Placental pericyte (primary cell): Measurements from ENCODE around the gene C15orf39. TPM values are rescaled to one million over a fixed set of nuclear protein-coding genes. Genes with fewer than 3 reads are reported as not detected.

Source experiments
- small RNA-seq: library from RNA; depleted of rRNA; stranded (forward); fragments of <200 nt; gene quantifications from one replicate; pipeline ENCODE3, GENCODE V24; 2012; ENCODE audit warnings: low replicate concordance
- total RNA-seq: library from RNA; depleted of rRNA; stranded (reverse); fragments of >200 nt; gene quantifications from 2 replicates; pipeline ENCODE4 v1.2.3, GENCODE V29; 2012

Gene C15orf39
- 12.9 and 16.0 TPM in 2 replicates for total RNA-seq

GRCh38 chr15:75201616-75202250 lies at the start of gene C15orf39:
C15orf39 (plus strand) TSS chr15:75201882; CDS start chr15:75206049, 4,167 bp downstream.

GRCh38 chr15:75258034-75258433 lies 56.4 kb downstream of the C15orf39 start, which contains the start of gene GOLGA6C:
GOLGA6C (plus strand) TSS chr15:75258334; CDS start chr15:75258599, 265 bp downstream.

Small RNA genes lying within 50 kb of the gene (small RNA-seq; reads per million reads assigned to genes)
- not detected for gene AC068338.1

Other genes starting within 250 kb of the C15orf39 start
- 15.0 and 23.9 TPM in 2 replicates for gene RPP25, start 245.1 kb upstream of the C15orf39 start, total RNA-seq
- 0.57 and 2.4 TPM in 2 replicates for gene SCAMP5, start 206.3 kb upstream of the C15orf39 start, total RNA-seq
- gene PPCDC, start 178.3 kb upstream of the C15orf39 start, total RNA-seq = 10.5 and 19.3 TPM in 2 replicates
- 0.14 TPM in 1 of 2 replicates, not detected in the other for gene GOLGA6C, start 56.5 kb downstream of the C15orf39 start, total RNA-seq
- gene GOLGA6D, start 81.0 kb downstream of the C15orf39 start, total RNA-seq = not detected in 2 replicates
- gene COMMD4, start 134.2 kb downstream of the C15orf39 start, total RNA-seq = 69.6 and 93.9 TPM in 2 replicates
- gene NEIL1, start 145.2 kb downstream of the C15orf39 start, total RNA-seq = 0.86 and 1.3 TPM in 2 replicates
- 115 and 135 TPM in 2 replicates for gene MAN2C1, start 166.7 kb downstream of the C15orf39 start, total RNA-seq
- 35.2 and 42.5 TPM in 2 replicates for gene SIN3A, start 249.8 kb downstream of the C15orf39 start, total RNA-seq